ENCODE results near the gene EYA2. TPM values are rescaled to one million over a fixed set of nuclear protein-coding genes. Genes with fewer than 3 reads are reported as not detected.
"Not testable (repeated sequence)": the region's sequence is repeated elsewhere in the genome, so short reads cannot be mapped to it uniquely, and the experiment has no call there.

Gene EYA2
- total RNA-seq, 1 experiment from 2014 or later: 0.08 TPM

- no peaks in the 10 kb centered on the region for H3K9me3 ChIP-seq (replicated peaks)
- H3K27ac ChIP-seq: no peak overlapping the region
- H3K27me3 ChIP-seq (replicated peaks): no peaks in the 10 kb centered on the region
- H3K36me3 ChIP-seq: no peaks in the 10 kb centered on the region
- DNase-seq (ENCODE audit: low read depth in 1 of 2, low spot score in 2 of 2): no peak
- H3K4me3 ChIP-seq: no peak overlapping the region
- peaks cover 6% of the 10 kb centered on the region; the same call in 1 of the 2 replicates for H3K4me1 ChIP-seq (replicated peaks)
Measured at GRCh38 chr20:47202733-47203667, 308.4 kb downstream of the EYA2 start.

- Histone ChIP-seq H3K4me1 (replicated peaks) (peaks cover 6% of the 10 kb centered on the region; the same call in 1 of the 2 replicates), H3K27me3 (replicated peaks) (no peaks in the 10 kb centered on the region), H3K9me3 (replicated peaks) (no peaks in the 10 kb centered on the region), H3K4me3 (no peak overlapping the region), H3K27ac (no peak overlapping the region), H3K36me3 (peaks cover 8% of the 10 kb centered on the region)
- DNase-seq (ENCODE audit: low read depth in 1 of 2, low spot score in 2 of 2): no peak
Measured at GRCh38 chr20:47204008-47204849, 309.6 kb downstream of the EYA2 start.

- H3K4me1 ChIP-seq (replicated peaks); H3K9me3 ChIP-seq (replicated peaks); H3K27me3 ChIP-seq (replicated peaks); H3K4me3 ChIP-seq; DNase-seq (ENCODE audit: low read depth in 1 of 2, low spot score in 2 of 2); H3K27ac ChIP-seq: not testable (repeated sequence)
- H3K36me3 ChIP-seq: peaks cover 12% of the 10 kb centered on the region
Measured at GRCh38 chr20:47204850-47205122, 310.1 kb downstream of the EYA2 start.

- Histone ChIP-seq H3K27me3 (replicated peaks) (no peaks in the 10 kb centered on the region), H3K4me1 (replicated peaks) (peaks cover 2% of the 10 kb centered on the region; the same call in 1 of the 2 replicates), H3K36me3 (peaks cover 18% of the 10 kb centered on the region), H3K27ac (no peak overlapping the region), H3K9me3 (replicated peaks) (no peaks in the 10 kb centered on the region), H3K4me3 (no peak overlapping the region)
- peak; percentile 59 to 77 for DNase-seq (ENCODE audit: low read depth in 1 of 2, low spot score in 2 of 2)
Measured at GRCh38 chr20:47205577-47206123, 311.0 kb downstream of the EYA2 start.

GRCh38 chr20:47206552-47206951, 311.9 kb downstream of the EYA2 start:
- H3K27ac ChIP-seq; DNase-seq (ENCODE audit: low read depth in 1 of 2, low spot score in 2 of 2); H3K27me3 ChIP-seq (replicated peaks); H3K9me3 ChIP-seq (replicated peaks); H3K4me1 ChIP-seq (replicated peaks); H3K4me3 ChIP-seq: not testable (repeated sequence)
- peaks cover 28% of the 10 kb centered on the region for H3K36me3 ChIP-seq

- Histone ChIP-seq H3K4me1 (replicated peaks) (no peaks in the 10 kb centered on the region; the same call in 1 of the 2 replicates), H3K27ac (no peak overlapping the region), H3K9me3 (replicated peaks) (no peaks in the 10 kb centered on the region), H3K4me3 (no peak overlapping the region), H3K36me3 (peaks cover 33% of the 10 kb centered on the region), H3K27me3 (replicated peaks) (no peaks in the 10 kb centered on the region)
- no peak for DNase-seq (ENCODE audit: low read depth in 1 of 2, low spot score in 2 of 2)
Measured at GRCh38 chr20:47206962-47207641, 312.5 kb downstream of the EYA2 start.

GRCh38 chr20:47208534-47209174, 314.0 kb downstream of the EYA2 start:
- no peak overlapping the region for H3K27ac ChIP-seq
- H3K36me3 ChIP-seq: peaks cover 39% of the 10 kb centered on the region
- no peak for DNase-seq (ENCODE audit: low read depth in 1 of 2, low spot score in 2 of 2)
- no peaks in the 10 kb centered on the region for H3K9me3 ChIP-seq (replicated peaks)
- H3K4me1 ChIP-seq (replicated peaks): no peaks in the 10 kb centered on the region; the same call in 1 of the 2 replicates
- no peak overlapping the region for H3K4me3 ChIP-seq
- H3K27me3 ChIP-seq (replicated peaks): no peaks in the 10 kb centered on the region

- Histone ChIP-seq H3K36me3 (peaks cover 50% of the 10 kb centered on the region), H3K4me1 (replicated peaks) (no peaks in the 10 kb centered on the region), H3K27ac (no peak overlapping the region), H3K9me3 (replicated peaks) (no peaks in the 10 kb centered on the region), H3K27me3 (replicated peaks) (no peaks in the 10 kb centered on the region), H3K4me3 (no peak overlapping the region)
- no peak for DNase-seq (ENCODE audit: low read depth in 1 of 2, low spot score in 2 of 2)
Measured at GRCh38 chr20:47209982-47210381, 315.3 kb downstream of the EYA2 start.

- no peaks in the 10 kb centered on the region for H3K9me3 ChIP-seq (replicated peaks)
- H3K4me1 ChIP-seq (replicated peaks): no peaks in the 10 kb centered on the region
- H3K27me3 ChIP-seq (replicated peaks): no peaks in the 10 kb centered on the region
- no peak for DNase-seq (ENCODE audit: low read depth in 1 of 2, low spot score in 2 of 2)
- peaks cover 52% of the 10 kb centered on the region for H3K36me3 ChIP-seq
- H3K27ac ChIP-seq: no peak overlapping the region
- no peak overlapping the region for H3K4me3 ChIP-seq
Measured at GRCh38 chr20:47210470-47210869, 315.8 kb downstream of the EYA2 start.

- Histone ChIP-seq H3K9me3 (replicated peaks) (no peaks in the 10 kb centered on the region), H3K27me3 (replicated peaks) (no peaks in the 10 kb centered on the region), H3K4me1 (replicated peaks) (no peaks in the 10 kb centered on the region), H3K27ac (no peak overlapping the region), H3K36me3 (peaks cover 58% of the 10 kb centered on the region), H3K4me3 (no peak overlapping the region)
- no peak for DNase-seq (ENCODE audit: low read depth in 1 of 2, low spot score in 2 of 2)
Measured at GRCh38 chr20:47211036-47211435, 316.4 kb downstream of the EYA2 start.

- Histone ChIP-seq H3K27me3 (replicated peaks) (no peaks in the 10 kb centered on the region), H3K9me3 (replicated peaks) (no peaks in the 10 kb centered on the region), H3K4me1 (replicated peaks) (no peaks in the 10 kb centered on the region), H3K4me3 (no peak overlapping the region), H3K36me3 (peaks cover 66% of the 10 kb centered on the region), H3K27ac (no peak overlapping the region)
- no peak for DNase-seq (ENCODE audit: low read depth in 1 of 2, low spot score in 2 of 2)
Measured at GRCh38 chr20:47212606-47213207, 318.1 kb downstream of the EYA2 start.

- H3K4me3 ChIP-seq: no peak overlapping the region
- H3K9me3 ChIP-seq (replicated peaks): no peaks in the 10 kb centered on the region
- peaks cover 70% of the 10 kb centered on the region for H3K36me3 ChIP-seq
- H3K27me3 ChIP-seq (replicated peaks): no peaks in the 10 kb centered on the region
- no peak overlapping the region for H3K27ac ChIP-seq
- DNase-seq (ENCODE audit: low read depth in 1 of 2, low spot score in 2 of 2): no peak
- H3K4me1 ChIP-seq (replicated peaks): no peaks in the 10 kb centered on the region
Measured at GRCh38 chr20:47213966-47214365, 319.3 kb downstream of the EYA2 start.

Data from SJSA1 (cell line).